NB4 (cell line): ENCODE measurements around the gene TMPRSS11E.

ENCODE experiments used
- CTCF ChIP-seq: IDR thresholded peaks from one replicate; pipeline ENCODE4 v1.5.1; 2012; ENCODE audit warnings: low read depth, low read length
- MAX ChIP-seq: IDR thresholded peaks from 2 replicates; pipeline ENCODE4 v1.6.1; 2011; ENCODE audit warnings: low read depth, low read length
- MYC ChIP-seq: IDR thresholded peaks from 2 replicates; pipeline ENCODE4 v1.6.1; 2011; ENCODE audit warnings: low read depth, low read length
- POLR2A ChIP-seq: IDR thresholded peaks from 2 replicates; pipeline ENCODE4 v1.6.1; 2011; ENCODE audit warnings: mild to moderate bottlenecking; ENCODE audit not compliant: insufficient read length; ENCODE audit errors: extremely low read depth

- TF ChIP-seq CTCF: no peak
- TF ChIP-seq POLR2A: no peak
- no peak for TF ChIP-seq MYC
- no peak for TF ChIP-seq MAX
These were observed 37.1 kb upstream of the TMPRSS11E start for GRCh38 chr4:68410149-68410548.
